COLO829 (cell line): Measurements from ENCODE around the gene IZUMO1R.
"Not testable (repeated sequence)": the region's sequence is repeated elsewhere in the genome, so short reads cannot be mapped to it uniquely, and the experiment has no call there.

Experiments
- DNase-seq: peaks from one replicate; pipeline ENCODE4 v3.0.0; 2012; ENCODE audit warnings: low spot score

IZUMO1R gene

DNA sequence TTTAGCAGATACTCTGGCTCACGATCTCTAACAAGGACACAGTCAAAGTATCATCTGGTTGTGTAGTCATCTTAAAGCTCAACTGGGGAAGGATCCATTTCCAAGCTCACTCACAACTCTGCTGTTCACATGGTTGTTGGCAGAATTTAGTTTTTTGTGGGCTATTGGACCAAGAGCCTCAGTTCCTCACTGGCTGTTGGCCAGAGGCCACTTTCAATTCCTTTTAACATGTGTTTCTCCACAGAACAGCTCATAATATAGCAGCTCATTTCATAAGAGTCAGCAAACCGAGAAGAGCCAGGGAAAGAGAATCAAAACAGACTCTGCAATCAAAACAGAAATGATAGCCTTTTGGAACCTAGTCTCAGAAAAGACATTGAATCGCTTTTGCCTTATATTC, 22.6 kb downstream of the IZUMO1R start:
- DNase-seq: no peak

DNA sequence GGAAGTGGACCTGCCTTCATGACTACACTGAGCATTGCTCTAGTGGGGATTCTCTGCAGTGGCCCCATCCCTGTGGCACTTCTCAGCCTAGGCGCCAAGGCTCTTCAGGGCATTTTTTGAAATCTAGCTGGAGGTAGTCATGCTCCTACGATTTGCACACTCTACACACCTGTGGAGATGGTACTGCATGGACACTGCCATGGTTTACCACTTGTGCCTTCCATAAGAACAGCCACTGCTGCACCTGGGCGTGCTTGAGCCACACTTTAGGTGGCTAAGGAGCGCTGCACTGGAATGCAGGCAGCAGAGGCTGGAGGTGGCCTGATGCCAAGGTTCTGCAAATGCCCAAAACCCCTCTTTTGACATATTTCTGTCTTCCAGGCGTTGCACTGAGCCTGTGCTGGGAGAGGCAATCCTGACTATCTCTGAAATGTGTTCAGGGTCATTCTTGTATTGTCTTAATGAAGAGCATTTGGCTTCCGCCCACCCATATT, 24.3 kb downstream of the IZUMO1R start:
- DNase-seq: no peak

DNA sequence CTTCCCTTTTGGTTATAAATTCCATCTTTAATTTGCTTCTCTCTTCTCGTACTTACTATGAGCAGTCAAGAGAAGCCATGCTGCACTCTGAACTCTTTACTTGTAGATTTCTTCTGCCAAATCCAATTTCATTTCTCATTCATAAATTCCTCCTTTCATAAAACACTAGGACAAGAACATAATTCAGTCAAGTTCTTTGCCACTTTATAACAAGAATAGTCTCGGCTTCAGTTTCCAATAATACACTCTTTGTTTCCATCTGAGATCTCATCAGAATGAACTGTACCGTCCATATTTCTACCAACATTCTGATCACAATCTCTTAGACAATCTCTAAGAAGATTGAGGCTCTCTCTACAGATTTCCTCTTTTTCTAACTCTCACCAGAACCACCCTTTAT, 25.1 kb downstream of the IZUMO1R start:
- DNase-seq: peak; percentile 74

DNA sequence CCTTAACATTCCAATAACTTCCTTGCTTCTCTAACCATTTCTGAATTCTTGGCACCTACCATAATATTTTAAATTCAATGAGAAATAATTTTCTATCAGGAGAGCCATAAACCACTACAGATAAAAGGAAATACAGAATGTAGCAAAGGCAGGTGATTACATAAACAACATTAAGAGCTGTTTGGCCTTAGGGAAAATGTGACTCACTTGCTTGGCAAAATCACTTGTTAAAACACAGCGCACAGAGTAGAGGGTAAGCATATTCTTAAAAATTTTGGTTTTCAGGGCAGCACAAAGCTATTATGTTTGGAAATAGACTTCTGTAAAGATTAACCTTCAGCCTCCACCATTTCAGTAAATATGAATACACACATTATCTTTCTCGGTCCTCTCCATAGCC, 26.4 kb downstream of the IZUMO1R start:
- DNase-seq: peak; percentile 28

DNA sequence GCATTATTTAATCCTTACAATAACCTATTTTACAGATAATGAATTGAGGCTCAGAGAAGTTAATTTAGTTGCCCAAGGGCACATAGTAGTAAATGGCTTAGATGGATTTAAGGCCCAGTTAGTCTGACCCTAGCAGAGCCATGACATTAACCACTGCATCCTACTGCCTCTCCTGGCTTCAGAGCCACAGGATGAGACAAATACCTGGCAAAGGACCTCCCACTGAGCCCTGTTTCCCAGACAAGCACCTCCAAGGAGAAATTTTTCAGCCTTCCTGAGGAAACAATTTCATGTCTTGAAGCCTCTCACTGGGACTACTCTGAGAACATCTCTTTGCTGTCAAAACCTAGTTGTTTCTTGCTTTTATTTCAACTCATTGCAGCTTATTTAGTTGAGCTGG, 28.4 kb downstream of the IZUMO1R start:
- no peak for DNase-seq

DNA sequence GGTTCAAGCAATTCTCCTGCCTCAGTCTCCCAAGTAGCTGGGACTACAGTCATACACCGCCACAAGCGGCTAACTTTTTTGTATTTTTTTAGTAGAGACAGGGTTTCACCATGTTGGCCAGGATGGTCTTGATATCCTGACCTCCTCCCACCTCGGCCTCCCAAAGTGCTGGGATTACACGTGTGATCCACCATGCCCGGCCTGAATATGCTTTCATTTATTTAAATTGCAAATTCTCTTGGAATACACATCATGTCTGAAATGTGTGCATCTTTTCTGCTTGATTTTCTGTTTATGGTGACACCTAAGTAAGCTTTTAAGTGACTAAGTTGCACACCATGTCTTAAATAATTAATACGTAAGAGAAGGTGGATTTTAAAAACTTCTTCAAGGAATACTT, 31.7 kb downstream of the IZUMO1R start:
- DNase-seq: no peak

GRCh38 chr11:94338651-94339050, 34.3 kb downstream of the IZUMO1R start:
- DNase-seq: no peak

- DNase-seq: no peak
These were observed 37.9 kb downstream of the IZUMO1R start for GRCh38 chr11:94342250-94342649.

GRCh38 chr11:94343495-94343894, 39.1 kb downstream of the IZUMO1R start:
- DNase-seq: no peak

- DNase-seq: not testable (repeated sequence)
These were observed 41.9 kb downstream of the IZUMO1R start for GRCh38 chr11:94346311-94346710.

DNA sequence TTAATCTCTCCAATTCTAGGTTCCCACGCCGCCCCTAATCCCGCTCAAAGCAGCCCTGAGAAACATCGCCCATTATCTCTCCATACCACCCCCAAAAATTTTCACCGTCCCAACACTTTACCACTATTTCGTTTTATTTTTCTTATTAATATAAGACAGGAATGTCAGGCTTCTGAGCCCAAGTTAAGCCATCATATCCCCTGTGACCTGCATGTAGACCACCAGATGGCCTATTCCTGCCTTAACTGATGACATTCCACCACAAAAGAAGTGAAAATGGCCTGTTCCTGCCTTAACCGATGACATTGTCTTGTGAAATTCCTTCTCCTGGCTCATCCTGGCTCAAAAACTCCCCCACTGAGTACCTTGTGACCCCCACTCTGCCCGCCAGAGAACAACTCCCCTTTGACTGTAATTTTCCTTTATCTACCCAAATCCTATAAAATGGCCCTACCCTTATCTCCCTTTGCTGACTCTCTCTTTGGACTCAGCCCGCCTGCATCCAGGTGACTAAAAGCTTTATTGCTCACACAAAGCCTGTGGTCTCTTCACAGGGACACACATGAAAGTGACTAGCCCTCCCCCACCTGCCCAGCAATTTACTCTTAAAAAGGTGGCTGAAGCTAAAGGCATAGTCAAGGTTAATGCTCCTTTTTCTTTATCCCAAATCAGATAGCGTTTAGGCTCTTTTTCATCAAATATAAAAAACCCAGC, 46.6 kb downstream of the IZUMO1R start:
- not testable (repeated sequence) for DNase-seq
